HG02973 (cell line): Measurements from ENCODE around the gene SLC43A2.
"Not testable (repeated sequence)": the region's sequence is repeated elsewhere in the genome, so short reads cannot be mapped to it uniquely, and the experiment has no call there.

Source experiments
- ATAC-seq: cut with Tn5 transposase; IDR thresholded peaks from one replicate; pipeline ENCODE4 v1.9.1; 2021; ENCODE audit warnings: moderate library complexity; ENCODE audit not compliant: unreplicated experiment

SLC43A2 gene

DNA sequence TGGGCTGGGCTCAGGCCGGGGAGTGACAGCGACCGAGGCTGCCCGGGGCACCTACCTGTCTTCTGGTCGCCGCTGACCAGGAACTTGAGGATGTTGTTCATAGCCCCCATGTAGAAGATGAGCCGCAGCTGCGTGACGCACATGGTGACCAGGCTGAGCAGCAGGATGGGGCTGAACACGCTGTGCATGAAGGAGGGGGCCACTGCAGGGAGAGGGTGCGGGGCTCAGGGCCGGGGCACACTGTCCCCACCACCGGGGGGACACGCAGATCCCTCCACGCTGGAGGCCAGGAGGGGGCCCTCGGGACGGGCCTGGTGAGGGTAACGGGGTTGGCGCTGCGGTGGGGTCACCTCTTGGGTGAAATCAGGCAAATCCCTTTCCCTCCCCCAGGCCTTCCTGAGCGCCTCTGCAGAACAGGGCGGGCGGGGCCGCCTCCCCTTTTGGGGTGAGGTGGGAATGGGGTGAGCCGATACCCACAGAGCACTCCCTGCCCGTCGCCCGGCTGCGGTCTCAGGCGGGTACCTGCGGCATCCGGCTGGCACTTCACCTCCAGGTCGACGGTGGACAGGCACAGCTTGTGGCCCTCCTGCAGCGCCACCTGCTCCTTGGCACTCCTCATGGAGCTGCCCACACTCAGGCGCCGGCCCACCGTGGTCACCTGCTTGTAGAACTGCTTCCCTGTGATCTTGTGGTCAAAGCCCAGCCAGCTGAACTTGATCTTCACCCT is 37.7 kb downstream of the SLC43A2 start:
- no peak for ATAC-seq

- ATAC-seq = no peak
Observed at GRCh38 chr17:1590029-1590746, 38.4 kb downstream of the SLC43A2 start.

GRCh38 chr17:1588821-1589585 is 39.6 kb downstream of the SLC43A2 start:
- no peak for ATAC-seq

DNA sequence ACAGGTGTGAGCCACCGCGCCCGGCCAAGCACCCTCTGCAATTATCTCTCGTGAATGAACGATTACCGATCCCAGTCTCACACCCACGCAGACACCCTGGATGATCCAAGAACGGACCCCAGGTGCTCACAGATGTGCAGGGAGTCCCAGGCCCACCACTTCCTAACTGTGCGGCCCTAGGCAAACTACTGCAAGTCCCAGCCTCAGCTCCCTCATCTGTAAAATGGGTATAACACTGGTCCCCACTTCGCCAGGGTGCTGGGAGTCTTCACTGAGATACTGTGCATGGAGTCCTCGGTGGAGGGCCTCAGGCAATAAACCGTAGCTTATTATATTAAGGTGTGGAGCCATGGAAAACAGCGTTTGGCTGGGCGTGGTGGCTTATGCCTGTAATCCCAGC is 44.5 kb downstream of the SLC43A2 start:
- no peak for ATAC-seq

DNA sequence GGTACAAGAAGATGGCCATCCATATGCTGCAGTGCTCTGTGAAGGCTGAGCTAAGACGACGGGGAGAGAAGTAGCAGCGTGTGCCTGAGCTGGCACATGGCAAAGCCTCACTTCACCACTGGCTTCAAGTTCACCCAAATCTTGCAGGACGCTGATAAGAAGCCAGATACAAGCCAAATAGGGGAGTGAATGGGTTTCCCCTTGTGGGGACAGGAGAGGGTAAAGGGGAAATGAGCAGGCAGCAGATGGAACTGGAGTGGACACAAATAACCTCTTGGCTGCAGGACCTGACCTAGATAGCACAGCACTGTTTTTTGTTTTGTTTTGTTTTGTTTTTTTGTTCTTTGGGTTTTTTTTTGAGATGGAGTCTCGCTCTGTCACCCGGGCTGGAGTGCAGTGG is 45.1 kb downstream of the SLC43A2 start:
- no peak for ATAC-seq

DNA sequence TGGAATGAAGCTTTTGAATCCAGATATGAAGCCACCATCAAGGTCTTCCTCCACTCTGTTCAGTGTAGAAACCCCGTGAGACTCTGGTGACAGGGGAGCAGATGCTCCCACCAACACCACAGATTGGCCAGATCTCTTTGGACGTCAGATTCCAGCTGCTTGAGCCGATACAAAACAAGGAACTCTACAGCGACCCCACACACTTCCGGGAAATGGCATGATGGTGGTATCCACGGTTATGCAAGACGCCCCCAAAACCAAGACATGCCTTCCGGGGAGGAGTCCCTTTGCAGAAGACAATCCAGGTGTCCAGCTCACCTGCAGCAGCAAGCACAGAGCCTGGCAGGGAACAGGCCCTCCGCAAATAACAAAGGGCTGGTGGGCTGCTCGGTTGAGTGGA is 46.3 kb downstream of the SLC43A2 start:
- ATAC-seq = no peak

GRCh38 chr17:1580979-1581676 is 47.5 kb downstream of the SLC43A2 start:
- no peak for ATAC-seq

GRCh38 chr17:1578029-1578428 is 50.6 kb downstream of the SLC43A2 start:
- ATAC-seq = no peak

DNA sequence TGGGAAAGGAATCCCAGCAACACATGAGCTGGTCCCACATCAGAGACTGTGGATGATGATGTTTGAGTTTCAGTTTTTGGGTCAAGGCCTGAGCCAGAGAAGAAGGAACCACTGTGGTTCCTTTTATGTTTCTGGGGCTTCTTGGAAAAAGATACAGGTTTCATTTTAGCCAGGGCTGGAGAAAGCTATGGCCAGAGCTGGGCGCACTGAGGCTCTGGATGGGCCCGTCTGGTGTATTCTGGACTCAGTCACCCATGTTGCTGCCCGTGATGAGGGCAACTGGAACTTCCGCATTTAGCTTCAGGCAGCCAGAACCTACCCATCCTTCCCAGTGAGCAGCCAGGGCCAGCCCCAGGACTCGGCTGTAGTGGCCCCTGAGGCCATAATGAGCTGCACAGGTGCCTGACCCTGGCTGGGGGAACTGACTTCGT is 51.0 kb downstream of the SLC43A2 start:
- no peak for ATAC-seq

DNA sequence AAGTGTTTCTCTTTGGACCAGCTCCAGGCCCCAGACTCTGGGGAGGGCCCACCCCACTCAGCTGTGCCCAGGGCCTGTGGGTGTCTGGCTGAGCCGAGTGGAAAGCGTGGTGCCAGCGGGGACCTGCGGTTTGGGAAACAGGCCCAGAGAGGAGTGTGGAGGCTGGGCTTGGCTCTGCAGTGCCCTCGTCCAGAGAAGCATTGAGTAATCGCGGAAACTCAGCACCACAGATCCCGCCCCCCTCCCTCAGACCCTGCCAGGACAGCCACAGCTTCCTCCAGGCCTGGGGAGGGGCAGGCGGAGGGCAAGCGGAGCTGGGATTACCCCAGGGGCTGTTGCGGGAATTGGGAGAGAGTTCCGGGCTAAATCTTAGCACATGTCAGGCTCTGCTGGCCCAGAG is 51.5 kb downstream of the SLC43A2 start:
- ATAC-seq = no peak

DNA sequence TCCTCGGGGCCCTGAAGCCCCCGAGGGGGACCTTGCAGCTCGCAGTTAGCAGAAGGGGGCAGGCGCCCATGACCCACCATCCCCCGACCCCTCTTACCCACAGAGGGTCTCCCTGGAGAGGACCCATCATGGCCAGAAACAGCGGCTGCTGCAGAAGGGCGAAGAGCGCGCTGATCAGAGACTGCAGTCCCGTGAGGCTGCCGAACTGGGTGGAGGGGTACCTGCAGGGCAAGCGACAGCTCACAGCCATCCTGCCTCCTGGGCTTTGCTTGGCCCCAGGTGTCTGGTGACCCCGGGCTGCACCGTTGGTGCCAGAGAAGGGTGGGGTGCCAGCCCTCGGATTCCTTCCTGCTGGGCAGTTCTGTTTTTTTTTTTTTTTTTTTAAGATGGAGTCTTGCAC is 52.1 kb downstream of the SLC43A2 start:
- no peak for ATAC-seq

GRCh38 chr17:1574697-1575471 is 53.8 kb downstream of the SLC43A2 start:
- no peak for ATAC-seq

- no peak for ATAC-seq
Observed at GRCh38 chr17:1573932-1574696, 54.5 kb downstream of the SLC43A2 start.

GRCh38 chr17:1572646-1573045 is 56.0 kb downstream of the SLC43A2 start:
- ATAC-seq = not testable (repeated sequence)

GRCh38 chr17:1571341-1571704 is 57.3 kb downstream of the SLC43A2 start:
- ATAC-seq = no peak

DNA sequence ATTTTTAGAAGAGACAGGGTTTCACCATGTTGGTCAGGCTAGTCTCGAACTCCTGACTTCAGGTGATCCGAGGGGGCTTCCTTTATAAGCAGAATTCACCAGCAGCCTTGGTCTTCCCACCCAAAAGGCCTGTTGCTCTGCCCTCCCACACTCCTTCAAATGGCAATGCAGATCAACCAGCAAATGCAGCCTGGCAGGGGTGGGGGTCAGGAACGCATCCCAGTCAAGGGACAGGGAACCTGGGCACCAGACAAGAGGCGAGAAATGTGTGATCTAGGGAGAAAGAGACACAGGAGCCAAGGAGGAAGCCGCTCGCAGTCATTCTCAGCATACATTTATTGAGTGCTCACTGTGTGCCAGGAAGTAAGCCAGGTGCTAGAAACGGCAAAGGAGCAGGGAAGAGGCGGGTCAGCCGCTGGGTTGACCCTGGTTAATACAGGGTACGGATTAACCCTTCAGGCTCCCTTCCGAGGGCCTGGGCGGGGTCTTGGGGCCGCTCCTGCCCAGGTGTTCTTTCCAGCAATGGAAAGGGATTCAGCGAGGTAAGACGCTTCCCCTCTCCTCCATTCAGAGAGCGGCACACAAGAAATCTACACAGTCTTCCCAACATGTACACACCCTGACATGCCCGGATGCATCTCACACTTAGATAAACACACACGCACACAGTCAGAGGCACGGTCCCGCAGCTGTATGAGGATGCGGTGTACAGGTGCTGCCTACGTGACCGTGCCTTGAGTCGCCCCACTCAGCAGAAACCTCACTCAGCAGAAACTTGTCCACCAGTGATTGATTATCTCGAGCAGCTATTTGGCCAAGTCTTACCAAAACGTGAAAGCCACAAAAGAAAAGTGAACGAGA is 59.5 kb downstream of the SLC43A2 start:
- ATAC-seq = no peak

DNA sequence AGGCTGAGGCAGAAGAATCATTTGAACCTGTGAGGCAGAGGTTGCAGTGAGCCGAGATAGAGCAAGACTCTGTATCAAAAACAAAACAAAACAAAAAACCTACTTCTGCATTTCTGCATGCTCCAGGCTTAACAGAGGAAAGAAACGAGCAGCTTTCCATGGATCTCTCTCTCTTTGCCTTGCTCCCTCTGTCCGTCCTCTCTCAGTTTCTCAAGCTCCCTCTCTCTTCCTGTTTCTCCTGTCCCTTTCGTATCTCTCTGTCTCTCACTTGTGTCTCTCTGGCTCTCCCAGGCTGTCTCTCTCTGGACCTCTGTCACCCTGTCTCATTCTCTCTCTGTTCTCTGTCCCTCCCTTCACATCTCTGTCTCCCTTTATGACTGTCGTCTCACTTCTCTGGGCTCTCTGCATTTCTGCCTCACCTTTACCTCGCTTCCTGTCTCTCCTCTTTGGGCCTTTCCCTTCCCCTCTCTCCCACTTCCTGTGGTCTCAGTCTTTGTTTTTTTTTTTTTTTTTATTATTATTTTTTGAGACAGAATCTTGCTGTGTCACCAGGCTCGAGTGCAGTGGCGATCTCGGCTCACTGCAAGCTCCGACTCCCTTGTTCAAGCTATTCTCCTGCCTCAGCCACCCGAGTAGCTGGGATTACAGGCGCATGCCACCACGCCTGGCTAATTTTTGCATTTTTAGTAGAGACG is 62.0 kb downstream of the SLC43A2 start:
- ATAC-seq = peak; percentile 36

- ATAC-seq = no peak
Observed at GRCh38 chr17:1565877-1566276, 62.8 kb downstream of the SLC43A2 start.
